ENCODE data around the gene CNGB1.

The CNGB1 gene

DNA sequence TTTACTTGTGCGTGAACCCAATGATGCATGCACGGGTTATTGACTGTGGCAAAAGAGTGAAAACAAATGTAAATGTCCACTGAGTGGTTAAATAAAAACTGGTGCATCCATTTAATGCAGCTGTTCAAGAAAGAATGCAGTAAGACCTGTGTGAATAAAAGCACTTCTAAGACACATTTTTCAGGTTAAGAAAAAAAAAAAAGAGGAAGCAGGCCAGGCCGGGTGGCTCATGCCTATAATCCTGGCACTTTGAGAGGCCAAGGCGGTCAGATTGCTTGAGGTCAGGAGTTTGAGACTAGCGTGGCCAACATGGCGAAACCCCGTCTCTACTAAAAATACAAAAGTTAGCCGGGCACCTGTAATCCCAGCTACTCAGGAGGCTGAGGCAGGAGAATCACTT lies 11.8 kb downstream of the CNGB1 start:
- no peak for ATAC-seq (replicated peaks)

DNA sequence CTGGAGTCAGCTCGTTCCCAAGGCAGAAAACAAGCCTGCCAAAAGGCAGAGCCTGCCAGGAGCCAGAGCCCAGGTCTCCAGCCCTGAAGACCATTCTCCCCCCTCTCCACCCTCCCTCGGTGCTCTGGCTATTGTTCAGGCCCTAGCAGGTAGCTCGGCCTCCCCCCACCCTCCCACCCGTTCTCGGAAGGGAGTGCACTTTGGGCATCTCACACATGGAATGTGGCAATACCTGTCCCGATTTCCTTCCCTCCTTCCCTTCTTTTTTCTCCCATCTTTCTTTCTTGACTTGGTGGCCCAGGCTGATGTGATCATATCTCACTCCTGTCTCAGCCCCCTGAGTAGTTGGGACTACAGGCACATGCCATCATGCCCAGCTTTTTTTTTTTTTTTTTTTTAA lies 12.4 kb downstream of the CNGB1 start:
- DNase-seq (no peak), ATAC-seq (replicated peaks) (no peak)
- Mint-ChIP-seq H3K4me3 (no peak overlapping the region), H3K4me1 (no peaks in the 10 kb centered on the region), H3K27ac (no peak overlapping the region), H3K9me3 (no peaks in the 10 kb centered on the region), H3K27me3 (peaks cover 26 to 31% of the 10 kb centered on the region in 2 donors), H3K36me3 (no peaks in the 10 kb centered on the region)

More for the DNA sequence above, 11.8 kb downstream of the CNGB1 start:
- DNase-seq, result no peak
- no peak overlapping the region for H3K27ac Mint-ChIP-seq
- peaks cover 26 to 32% of the 10 kb centered on the region in 2 donors for H3K27me3 Mint-ChIP-seq
- no peaks in the 10 kb centered on the region for H3K4me1 Mint-ChIP-seq
- no peaks in the 10 kb centered on the region for H3K36me3 Mint-ChIP-seq
- H3K4me3 Mint-ChIP-seq, result no peak overlapping the region
- H3K9me3 Mint-ChIP-seq, result no peaks in the 10 kb centered on the region

DNA sequence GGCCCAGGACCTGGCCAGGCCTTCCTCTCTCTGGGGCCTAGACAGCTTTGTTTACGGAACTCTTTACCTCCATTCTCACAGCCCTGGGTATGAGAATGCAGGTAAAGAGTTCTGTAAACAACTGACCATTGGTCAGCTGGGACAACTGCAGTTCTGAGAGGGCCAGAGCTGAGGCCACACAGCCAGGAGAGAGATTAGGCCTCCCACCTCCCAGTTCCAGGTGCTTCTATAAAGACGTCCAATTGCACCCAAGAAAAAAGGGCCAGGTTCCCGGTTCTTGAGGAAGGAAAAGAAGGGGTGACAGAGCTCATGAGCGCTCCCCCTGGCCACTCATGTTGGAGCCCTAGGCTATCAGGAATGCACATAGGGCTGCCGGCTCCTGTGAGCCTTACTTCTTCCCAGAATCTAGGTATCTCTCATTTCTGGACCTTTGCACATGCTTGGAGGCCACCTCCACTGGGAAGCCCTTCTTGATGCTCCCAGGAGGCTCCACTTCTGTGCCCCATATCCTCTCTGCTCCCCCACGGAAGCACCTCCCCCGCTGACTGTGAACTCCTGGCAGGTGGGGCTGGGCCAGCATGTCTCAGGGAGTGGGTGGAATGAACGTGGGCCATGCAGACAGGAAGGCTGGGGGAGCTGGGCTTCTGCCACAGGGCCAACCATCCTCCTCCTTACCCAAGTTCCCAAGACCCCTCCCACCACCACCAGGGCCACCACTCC lies 13.1 kb downstream of the CNGB1 start:
- Mint-ChIP-seq H3K4me1 (no peaks in the 10 kb centered on the region), H3K27ac (no peak overlapping the region), H3K9me3 (no peaks in the 10 kb centered on the region), H3K36me3 (no peaks in the 10 kb centered on the region), H3K27me3 (peaks cover 22 to 27% of the 10 kb centered on the region in 2 donors), H3K4me3 (no peak overlapping the region)
- ATAC-seq (replicated peaks) (no peak), DNase-seq (no peak)

DNA sequence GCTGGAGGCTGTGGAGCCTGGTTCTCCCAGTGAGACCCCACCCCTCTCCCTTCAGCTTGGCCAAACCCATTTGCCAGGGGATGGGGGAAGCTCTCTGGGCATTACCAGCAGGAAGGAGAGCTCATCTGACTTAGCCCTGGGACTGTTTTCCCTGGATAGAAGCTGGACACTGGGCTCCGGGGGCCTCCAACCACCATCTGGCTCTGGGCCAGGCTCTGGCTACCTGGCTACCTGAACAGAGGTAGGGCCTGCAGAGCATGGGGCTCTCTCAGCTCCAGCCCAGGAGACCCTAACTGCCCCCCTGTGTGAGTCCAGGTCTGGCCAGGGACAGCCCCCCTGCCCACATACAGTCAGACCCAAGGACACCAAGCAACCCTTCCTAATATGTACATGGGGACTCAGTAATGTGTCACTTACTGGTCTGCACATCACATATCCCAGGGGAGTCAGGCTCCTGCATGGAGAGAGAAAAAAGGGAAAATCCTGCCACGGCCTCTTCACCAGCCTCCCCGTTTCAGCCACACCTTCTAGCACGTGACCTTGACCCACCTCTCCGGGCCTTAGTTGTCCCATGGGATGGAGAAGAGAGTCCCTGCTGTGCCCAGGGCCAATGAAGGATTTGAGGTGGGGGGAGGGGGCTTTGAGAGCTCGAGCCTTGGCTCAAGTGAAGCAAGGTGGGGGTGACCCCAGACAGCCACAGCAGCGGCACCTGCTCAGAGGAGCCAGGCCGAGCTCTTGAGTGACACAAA lies 13.8 kb downstream of the CNGB1 start:
- Mint-ChIP-seq H3K27me3 (peaks cover 21 to 22% of the 10 kb centered on the region in 2 donors), H3K27ac (no peak overlapping the region), H3K9me3 (no peaks in the 10 kb centered on the region), H3K36me3 (no peaks in the 10 kb centered on the region), H3K4me1 (no peaks in the 10 kb centered on the region), H3K4me3 (no peak overlapping the region)
- DNase-seq (no peak), ATAC-seq (replicated peaks) (no peak)

DNA sequence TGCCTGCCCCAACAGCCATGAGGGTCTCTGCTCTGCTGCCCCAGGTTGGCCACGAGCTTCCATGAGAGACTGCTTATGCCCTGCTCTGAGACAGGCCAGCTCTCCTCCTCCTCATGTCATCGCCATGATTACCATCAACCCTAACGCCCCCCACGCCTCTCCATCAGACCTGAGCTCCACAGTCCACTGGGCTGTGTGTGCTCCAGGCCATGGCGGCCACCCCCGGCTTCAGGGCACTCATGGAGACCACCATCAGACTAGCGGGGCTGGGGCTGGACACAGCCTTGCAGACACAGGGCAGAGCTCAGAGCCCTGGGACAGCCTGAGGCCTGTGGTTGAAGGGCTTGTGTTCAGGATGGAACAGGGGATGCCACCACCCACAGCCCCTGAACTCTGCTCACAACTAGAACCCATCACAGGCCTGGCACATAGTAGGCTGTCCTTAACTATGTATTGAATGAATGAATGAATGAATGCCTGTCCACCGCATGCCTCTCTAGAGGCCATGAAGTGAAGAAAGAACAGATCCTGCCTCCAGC lies 14.6 kb downstream of the CNGB1 start:
- Mint-ChIP-seq H3K27me3 (peaks cover 16 to 19% of the 10 kb centered on the region in 2 donors), H3K27ac (no peak overlapping the region), H3K4me3 (no peak overlapping the region), H3K4me1 (no peaks in the 10 kb centered on the region), H3K36me3 (no peaks in the 10 kb centered on the region), H3K9me3 (no peaks in the 10 kb centered on the region)
- DNase-seq (no peak), ATAC-seq (replicated peaks) (no peak)

DNA sequence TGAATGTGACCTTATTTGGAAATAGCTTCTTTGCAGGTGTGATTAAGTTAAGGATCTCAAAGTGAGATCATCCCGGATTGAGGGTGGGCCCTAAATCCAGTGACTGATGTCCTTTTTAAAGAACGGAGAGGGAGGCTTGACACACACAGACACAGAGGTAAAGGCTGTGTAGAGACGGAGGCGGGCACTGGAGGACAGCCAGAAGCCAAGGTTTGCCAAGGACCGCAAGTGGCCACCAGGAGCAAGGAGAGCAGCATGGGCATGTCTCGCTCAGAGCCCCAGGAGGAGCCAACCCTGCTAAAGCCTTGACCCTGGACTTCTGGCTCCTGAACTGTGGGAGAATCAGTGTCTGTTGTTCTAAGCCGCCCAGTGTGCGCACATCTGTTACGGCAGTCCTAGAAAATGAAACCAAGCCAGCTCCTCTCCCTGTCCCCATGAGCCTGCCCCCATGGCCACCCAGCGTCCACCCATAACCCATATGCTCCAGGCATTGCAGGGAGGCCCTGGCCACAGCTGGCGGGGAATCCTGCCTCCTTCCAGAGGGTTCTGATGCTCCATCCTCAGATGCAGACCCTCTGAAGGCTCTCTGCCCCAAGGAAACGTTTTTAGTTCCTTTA lies 15.2 kb downstream of the CNGB1 start:
- Mint-ChIP-seq H3K9me3 (no peaks in the 10 kb centered on the region), H3K4me1 (no peaks in the 10 kb centered on the region), H3K27me3 (peaks cover 15 to 17% of the 10 kb centered on the region in 2 donors), H3K4me3 (no peak overlapping the region), H3K27ac (no peak overlapping the region), H3K36me3 (no peaks in the 10 kb centered on the region)
- no peak for DNase-seq
- ATAC-seq (replicated peaks), result no peak

DNA sequence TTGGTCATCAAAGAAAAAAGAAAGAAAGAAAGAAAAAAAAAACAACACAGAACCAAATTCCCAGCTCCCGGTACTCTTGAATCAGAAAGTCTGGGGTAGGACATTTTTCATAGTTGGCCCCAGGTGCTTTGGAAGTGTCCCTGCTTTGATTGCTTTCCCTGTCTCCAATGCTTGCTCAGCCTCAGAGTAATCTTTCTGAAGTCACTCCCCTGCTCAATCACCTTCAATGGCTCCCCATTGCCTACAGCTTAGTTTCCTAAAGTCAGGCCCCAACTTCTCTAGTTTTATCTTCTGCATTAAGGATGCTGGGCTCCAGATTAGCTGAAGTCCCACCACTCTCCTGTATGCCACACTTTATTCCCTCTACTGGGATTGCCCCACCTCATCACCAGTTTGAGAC lies 17.1 kb downstream of the CNGB1 start:
- Mint-ChIP-seq H3K4me3 (no peak overlapping the region), H3K9me3 (no peaks in the 10 kb centered on the region), H3K27me3 (peaks cover 5 to 15% of the 10 kb centered on the region in 2 donors), H3K4me1 (no peaks in the 10 kb centered on the region), H3K27ac (no peak overlapping the region), H3K36me3 (no peaks in the 10 kb centered on the region)
- DNase-seq, result no peak
- no peak for ATAC-seq (replicated peaks)

DNA sequence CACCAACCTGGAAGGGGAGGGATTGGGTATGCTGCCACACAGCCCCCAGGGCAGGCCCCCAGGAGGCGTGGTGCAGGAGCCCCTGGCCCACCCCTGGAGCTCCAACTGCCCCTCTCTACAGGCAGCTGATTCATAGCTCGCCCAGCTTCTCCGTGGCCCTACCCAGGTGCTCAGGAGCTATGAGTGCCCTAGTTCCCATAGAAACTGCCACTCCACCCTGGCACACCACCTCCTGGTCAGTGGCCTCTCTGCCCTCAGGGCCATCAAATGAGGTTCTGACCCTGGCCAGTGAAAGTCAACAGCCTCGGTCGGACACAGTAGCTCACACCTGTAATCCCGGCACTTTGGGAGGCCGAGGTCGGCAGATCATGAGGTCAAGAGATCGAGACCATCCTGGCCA lies 18.0 kb downstream of the CNGB1 start:
- H3K36me3 Mint-ChIP-seq, result no peaks in the 10 kb centered on the region
- no peak for DNase-seq
- no peak overlapping the region for H3K4me3 Mint-ChIP-seq
- H3K4me1 Mint-ChIP-seq, result no peaks in the 10 kb centered on the region
- H3K27me3 Mint-ChIP-seq, result peaks cover 5 to 11% of the 10 kb centered on the region in 2 donors
- no peak overlapping the region for H3K27ac Mint-ChIP-seq
- no peak for ATAC-seq (replicated peaks)
- H3K9me3 Mint-ChIP-seq, result no peaks in the 10 kb centered on the region

DNA sequence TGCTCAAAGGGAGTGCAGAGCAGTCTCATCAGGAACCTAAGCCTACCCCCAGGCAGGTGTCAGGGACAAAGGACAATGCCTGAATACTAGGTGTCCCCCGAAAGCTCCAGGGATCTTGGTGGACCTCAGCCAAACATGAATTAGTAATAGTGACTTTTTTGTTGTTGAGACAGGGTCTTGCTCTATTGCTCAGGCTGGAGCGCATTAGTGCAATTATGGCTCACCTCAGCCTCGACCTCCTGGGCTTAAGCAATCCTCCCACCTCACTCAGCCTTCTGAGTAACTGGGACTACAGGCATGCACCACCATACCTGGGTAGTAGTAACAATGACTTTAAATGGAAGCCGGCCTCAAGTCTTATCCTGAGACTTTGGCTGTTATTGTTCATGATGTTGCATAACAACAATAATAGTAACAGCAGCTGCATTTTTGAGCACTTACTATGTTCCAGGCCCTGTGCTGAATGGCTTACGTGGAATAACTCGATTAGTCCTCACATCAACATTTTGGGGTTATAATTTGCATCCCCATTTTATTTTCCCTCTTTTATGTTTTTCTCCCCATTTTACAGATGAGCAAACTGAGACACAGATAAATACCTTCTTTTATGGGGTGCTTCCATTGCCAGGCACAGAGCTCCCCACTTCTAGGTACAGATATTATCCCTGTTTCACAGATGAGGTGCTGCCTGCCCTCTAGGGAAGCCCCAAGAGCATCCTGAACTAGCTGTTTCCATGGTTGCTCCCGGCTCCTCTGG lies 19.5 kb downstream of the CNGB1 start:
- Mint-ChIP-seq H3K27me3 (peaks cover 5 to 11% of the 10 kb centered on the region in 2 donors), H3K4me3 (no peak overlapping the region), H3K9me3 (no peaks in the 10 kb centered on the region), H3K4me1 (no peaks in the 10 kb centered on the region), H3K27ac (no peak overlapping the region), H3K36me3 (no peaks in the 10 kb centered on the region)
- DNase-seq (no peak), ATAC-seq (replicated peaks) (no peak)

DNA sequence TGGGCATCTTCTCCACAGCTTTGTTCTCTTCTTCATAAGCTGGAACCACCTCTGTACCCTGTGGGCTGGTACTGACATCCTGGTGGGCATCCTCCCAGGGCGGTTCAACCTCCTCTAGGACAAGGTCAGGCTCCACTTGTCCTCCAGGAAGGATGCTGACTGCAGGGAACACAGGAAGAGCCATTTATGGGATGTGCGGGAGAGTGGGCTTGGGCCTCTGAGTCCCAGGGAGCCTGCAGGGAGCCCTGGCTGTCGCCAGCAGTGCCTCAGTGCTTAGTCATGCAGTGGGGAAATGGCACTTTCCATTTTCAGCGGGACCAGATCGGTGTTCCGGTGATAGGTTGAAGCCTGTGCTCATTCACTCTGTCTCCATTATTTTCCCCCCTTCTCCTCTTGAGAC lies 20.5 kb downstream of the CNGB1 start:
- no peak overlapping the region for H3K4me3 Mint-ChIP-seq
- H3K36me3 Mint-ChIP-seq, result no peaks in the 10 kb centered on the region
- no peaks in the 10 kb centered on the region for H3K9me3 Mint-ChIP-seq
- ATAC-seq (replicated peaks) (no peak), DNase-seq (no peak)
- peaks cover 5 to 8% of the 10 kb centered on the region in 2 donors for H3K27me3 Mint-ChIP-seq
- H3K4me1 Mint-ChIP-seq, result no peaks in the 10 kb centered on the region
- no peak overlapping the region for H3K27ac Mint-ChIP-seq

DNA sequence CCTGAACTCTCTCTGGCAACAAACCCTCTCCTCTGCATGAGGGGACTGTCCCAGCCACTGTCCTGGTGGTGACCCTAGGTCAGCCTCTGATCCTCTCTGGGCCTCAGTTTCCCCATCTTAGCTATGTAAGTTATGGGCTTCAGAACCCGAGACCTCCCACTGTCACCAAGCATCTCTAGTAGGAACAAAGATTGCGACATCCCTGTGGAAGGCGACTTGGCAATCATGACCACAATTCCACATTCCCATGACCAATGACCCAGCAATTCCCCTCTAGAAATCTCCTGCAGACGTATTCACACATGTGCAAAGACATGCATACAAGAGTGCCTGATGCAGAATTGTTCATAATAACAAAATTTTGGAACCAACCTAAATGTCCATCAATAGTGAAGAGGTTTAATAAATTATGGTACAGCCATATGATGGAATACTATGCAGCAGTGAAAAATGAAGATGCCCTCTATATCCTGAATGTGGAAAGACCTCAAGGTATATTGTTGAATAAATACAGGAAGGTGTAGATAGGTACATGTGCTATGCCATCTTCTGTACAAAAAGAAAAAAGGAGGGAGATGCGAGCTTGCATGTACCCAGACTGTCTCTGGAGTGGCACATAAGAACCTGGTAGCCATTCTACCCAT lies 21.2 kb downstream of the CNGB1 start:
- H3K4me3 Mint-ChIP-seq, result no peak overlapping the region
- H3K4me1 Mint-ChIP-seq, result no peaks in the 10 kb centered on the region
- H3K36me3 Mint-ChIP-seq, result no peaks in the 10 kb centered on the region
- peaks cover 5% of the 10 kb centered on the region in 2 donors for H3K27me3 Mint-ChIP-seq
- H3K27ac Mint-ChIP-seq, result no peak overlapping the region
- DNase-seq, result no peak
- H3K9me3 Mint-ChIP-seq, result no peaks in the 10 kb centered on the region
- ATAC-seq (replicated peaks), result no peak

DNA sequence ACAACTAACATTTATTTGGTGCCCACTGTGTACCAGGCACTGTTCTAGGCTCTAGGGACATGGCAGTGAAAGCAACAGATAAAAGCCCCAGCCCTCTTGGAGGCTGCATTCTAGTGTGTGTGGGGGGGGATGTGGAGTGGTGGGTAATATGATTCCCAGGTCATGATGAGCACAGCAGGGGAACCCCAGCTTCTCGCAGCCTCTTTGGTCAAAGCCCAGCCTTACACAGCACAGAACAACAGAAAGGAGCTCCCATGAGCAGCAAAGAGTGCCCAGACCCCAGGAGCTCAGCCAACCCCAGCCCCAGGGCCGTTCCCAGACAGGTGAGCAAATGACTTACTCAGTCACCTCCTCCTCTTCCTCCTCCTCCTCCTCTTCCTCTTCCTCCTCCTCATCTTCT lies 21.9 kb downstream of the CNGB1 start:
- Mint-ChIP-seq H3K27me3 (peaks cover 5% of the 10 kb centered on the region in 2 donors), H3K9me3 (no peaks in the 10 kb centered on the region), H3K4me1 (no peaks in the 10 kb centered on the region), H3K36me3 (no peaks in the 10 kb centered on the region), H3K27ac (no peak overlapping the region), H3K4me3 (no peak overlapping the region)
- ATAC-seq (replicated peaks), result no peak
- DNase-seq, result no peak

DNA sequence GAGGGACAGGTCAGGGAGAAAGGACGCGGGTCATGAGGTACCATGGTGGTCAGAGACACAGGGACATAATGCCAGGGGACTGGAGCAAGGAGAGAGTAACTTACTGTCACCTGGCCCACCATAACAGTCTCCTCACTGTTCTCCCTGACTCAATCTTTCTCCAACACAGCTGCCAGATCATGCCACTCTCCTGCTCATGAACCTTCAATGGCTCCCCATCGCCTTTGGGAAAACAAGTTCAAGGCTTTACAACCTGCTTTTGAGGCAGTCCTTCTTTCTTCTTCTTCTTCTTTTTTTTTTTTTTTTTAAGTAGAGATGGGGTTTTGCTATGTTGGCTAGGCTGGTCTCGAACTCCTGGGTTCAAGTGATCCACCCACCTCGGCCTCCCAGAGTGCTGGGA lies 22.9 kb downstream of the CNGB1 start:
- ATAC-seq (replicated peaks), result no peak
- peaks cover 5 to 11% of the 10 kb centered on the region in 2 donors for H3K27me3 Mint-ChIP-seq
- H3K4me1 Mint-ChIP-seq, result no peaks in the 10 kb centered on the region
- no peaks in the 10 kb centered on the region for H3K9me3 Mint-ChIP-seq
- no peak for DNase-seq
- no peak overlapping the region for H3K27ac Mint-ChIP-seq
- H3K36me3 Mint-ChIP-seq, result no peaks in the 10 kb centered on the region
- H3K4me3 Mint-ChIP-seq, result no peak overlapping the region

DNA sequence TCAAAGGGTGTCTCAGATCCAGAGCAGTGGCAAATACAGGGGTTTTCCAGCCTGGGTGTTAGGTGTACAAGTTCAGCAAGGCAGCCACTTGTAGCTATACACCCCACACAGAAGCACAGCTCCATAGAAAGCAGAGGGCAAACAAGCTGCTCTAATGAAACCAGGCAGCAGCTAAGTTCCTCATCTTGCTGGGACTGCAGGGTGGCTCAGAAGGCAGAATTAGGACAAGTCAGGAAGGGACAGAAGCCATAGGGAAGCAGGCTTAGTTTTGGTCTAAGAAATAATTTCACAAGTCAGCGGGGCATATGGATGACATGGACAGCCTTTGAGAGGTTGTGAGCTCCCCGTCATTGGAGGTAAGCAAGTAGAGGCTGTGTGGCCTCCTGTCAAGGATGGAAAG lies 23.7 kb downstream of the CNGB1 start:
- Mint-ChIP-seq H3K27ac (no peak overlapping the region), H3K27me3 (peaks cover 5 to 9% of the 10 kb centered on the region in 2 donors), H3K4me3 (no peak overlapping the region), H3K9me3 (no peaks in the 10 kb centered on the region), H3K4me1 (no peaks in the 10 kb centered on the region), H3K36me3 (no peaks in the 10 kb centered on the region)
- ATAC-seq (replicated peaks) (no peak), DNase-seq (no peak)

Measured in stimulated activated naive B cell treated with anti-CD40 and anti-IgM and Interleukin-4, amounts not matched to agents 10 μg/mL and 1 μg/mL and 100 μg/mL, for 72 hours (primary cell).